T47D (cell line): ENCODE results near the gene SLIT3.

Experiments
- DNase-seq, 2 experiments: peaks; one replicate each; pipeline versions ENCODE4 v3.0.0 to v3.0.0-alpha.2; 2011 to 2012; ENCODE audit warnings: low read depth in 1 of 2, low spot score in 1 of 2
- JUND ChIP-seq: IDR thresholded peaks from 2 replicates; pipeline ENCODE4 v1.6.1; 2012; ENCODE audit warnings: low read depth
- in situ Hi-C: cut with HindIII; loops from 2 replicates; pipeline ENCODE4 v1.10.0; 2016; ENCODE audit warnings: low sequenced_read_pairs, low pct_unique_long_range_greater_than_20kb

The SLIT3 gene

GRCh38 chr5:169248996-169249395, 51.9 kb downstream of the SLIT3 start:
- DNase-seq = no peak
- no peak for TF ChIP-seq JUND
- in situ Hi-C loops = no loop called here

GRCh38 chr5:169248550-169248949, 52.4 kb downstream of the SLIT3 start:
- in situ Hi-C loops = no loop called here
- no peak for TF ChIP-seq JUND
- DNase-seq = no peak

- no peak for TF ChIP-seq JUND
- in situ Hi-C loops = no loop called here
Measured at GRCh38 chr5:169244812-169245211, 56.1 kb downstream of the SLIT3 start.

DNA sequence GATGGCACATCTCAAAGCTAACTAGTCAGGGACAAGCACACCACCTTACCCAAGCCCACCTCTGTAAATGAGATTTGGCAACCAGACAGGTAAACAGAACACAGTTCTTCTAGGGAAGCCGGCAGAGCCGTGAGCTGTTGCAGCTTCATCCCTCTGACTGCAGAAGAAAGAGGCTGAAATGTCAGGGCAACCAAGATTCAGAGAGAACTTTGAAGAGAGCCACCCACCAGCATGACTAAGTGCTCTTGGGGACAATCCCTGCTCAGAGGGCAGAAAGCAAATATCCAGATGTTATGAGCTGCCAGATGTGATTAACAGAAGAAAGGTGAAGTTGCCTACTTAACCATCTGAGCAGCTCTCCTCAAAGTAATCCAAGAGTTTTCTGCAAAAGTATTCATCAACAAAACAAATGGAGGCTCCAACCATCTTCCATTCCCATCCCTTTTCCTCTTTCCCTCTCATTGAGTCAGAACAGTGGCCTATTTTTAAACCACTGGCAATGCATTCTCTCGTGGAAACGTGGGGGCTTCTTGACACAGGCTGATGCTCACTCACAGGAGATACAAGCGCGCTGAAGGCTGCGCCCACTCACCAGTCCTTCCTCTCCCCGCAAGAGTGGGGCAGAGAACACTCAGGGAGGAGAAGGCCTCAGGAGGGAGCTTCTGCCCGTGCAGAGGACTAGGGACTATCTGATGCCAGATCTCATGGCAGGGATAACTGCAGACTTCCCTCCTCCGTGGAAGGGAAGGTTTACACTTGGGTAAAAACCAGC, 57.1 kb downstream of the SLIT3 start:
- in situ Hi-C loops = no loop called here
- DNase-seq = no peak
- TF ChIP-seq JUND = no peak

More at GRCh38 chr5:169244812-169245211, 56.1 kb downstream of the SLIT3 start:
- no peak for DNase-seq

- in situ Hi-C loops = no loop called here
- no peak for TF ChIP-seq JUND
Measured at GRCh38 chr5:169242849-169243186, 58.1 kb downstream of the SLIT3 start.

GRCh38 chr5:169242175-169242848, 58.6 kb downstream of the SLIT3 start:
- no peak for TF ChIP-seq JUND
- in situ Hi-C loops = no loop called here
- DNase-seq = no peak

More at GRCh38 chr5:169242849-169243186, 58.1 kb downstream of the SLIT3 start:
- DNase-seq = no peak

GRCh38 chr5:169229342-169229892, 71.5 kb downstream of the SLIT3 start:
- in situ Hi-C loops = no loop called here
- no peak for DNase-seq

GRCh38 chr5:169226895-169227294, 74.0 kb downstream of the SLIT3 start:
- no peak for TF ChIP-seq JUND
- in situ Hi-C loops = no loop called here
- no peak for DNase-seq

More at GRCh38 chr5:169229342-169229892, 71.5 kb downstream of the SLIT3 start:
- no peak for TF ChIP-seq JUND

DNA sequence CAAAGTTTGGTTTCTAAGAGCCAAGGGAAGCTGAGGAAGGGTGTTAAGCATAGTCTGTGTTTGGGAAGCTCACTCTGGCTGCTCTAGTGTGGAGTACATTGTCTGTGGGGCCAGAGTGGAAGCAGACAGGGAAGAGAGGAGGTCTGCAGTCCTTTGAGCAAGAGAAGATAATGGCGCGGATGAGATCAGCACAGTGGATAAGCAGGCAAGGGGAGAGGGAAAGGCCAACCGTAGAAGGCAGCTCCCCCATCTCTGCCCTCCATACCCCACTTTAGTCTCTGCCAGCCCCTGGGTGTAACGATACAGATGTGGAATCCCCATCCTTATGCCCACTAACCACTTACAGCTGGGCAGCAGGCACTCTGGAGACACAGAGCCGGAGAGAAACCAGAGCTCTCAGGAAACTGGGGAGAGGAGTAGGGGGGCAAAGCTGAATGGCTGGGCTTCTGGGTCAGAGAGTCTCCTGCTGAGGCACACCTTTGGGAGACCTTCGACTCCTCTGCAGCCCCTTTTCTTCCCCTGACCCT, 75.0 kb downstream of the SLIT3 start:
- DNase-seq = no peak
- in situ Hi-C loops = no loop called here
- TF ChIP-seq JUND = no peak

DNA sequence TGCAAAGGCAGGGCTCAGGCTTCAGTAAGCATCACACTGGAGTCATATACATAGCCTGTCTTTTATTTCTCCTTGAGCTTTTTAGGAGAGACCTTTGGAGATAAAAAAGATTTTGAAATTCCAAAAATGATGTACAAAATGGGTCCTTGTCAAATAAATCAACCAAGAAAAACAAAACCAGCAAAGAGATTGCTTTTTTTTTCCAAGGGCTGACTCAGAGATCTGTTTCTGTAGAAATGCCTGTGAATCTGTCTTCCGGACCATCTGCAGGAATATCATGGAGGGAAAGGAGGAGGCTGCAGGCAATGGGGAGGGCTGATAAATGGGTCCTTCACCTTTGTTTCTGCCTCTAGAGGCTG, 77.4 kb downstream of the SLIT3 start:
- no peak for TF ChIP-seq JUND
- in situ Hi-C loops = no loop called here
- no peak for DNase-seq

- in situ Hi-C loops = no loop called here
- no peak for TF ChIP-seq JUND
Measured at GRCh38 chr5:169222934-169223594, 77.9 kb downstream of the SLIT3 start.

DNA sequence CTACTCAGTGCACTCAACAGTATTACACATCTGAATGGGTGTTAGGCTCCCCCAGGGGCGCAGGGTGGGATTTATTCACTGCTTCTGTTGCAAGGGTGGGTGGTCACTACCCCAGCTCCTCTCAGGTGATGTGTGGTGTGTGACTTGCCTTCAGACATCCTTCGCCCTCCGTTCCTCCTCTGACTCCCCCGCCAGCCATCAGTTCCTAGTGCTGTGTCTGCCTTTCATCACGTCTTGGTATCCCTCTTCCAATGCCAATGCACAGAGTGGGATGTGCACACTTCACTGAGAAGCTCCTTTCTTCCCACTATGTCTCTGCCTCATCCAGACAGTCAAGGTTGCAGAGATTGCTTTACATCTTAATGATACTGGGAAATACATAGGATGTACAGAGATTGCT, 79.4 kb downstream of the SLIT3 start:
- in situ Hi-C loops = no loop called here
- TF ChIP-seq JUND = no peak
- DNase-seq = no peak

More at GRCh38 chr5:169222934-169223594, 77.9 kb downstream of the SLIT3 start:
- DNase-seq = no peak
